ENCODE results near the gene MYH14.

Gene MYH14

DNA sequence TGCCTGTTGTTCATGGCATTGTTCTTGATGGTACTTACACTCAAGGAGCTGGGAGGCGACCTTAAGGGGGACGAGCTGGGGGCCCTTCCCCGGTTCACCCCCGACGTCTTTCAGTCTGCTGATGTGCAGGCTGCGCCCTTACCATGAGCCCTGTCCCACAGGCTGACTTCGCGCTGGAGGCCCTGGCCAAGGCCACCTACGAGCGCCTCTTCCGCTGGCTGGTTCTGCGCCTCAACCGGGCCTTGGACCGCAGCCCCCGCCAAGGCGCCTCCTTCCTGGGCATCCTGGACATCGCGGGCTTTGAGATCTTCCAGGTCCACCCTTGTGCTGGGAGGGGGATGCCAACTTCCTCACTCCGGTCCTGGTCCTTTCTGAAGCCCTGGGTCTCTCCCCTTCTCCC lies 45.4 kb downstream of the MYH14 start:
- Histone ChIP-seq H3K4me3 (ENCODE audit: insufficient read depth, low read length, poor library complexity, severe bottlenecking) (no peak overlapping the region), H3F3A (ENCODE audit: insufficient read depth) (no peaks in the 10 kb centered on the region), H3K36me3 (ENCODE audit: low read length) (no peaks in the 10 kb centered on the region), H3K9me2 (replicated peaks; ENCODE audit: insufficient read depth, low read length) (no peaks in the 10 kb centered on the region), H2AFZ (ENCODE audit: low read depth, low read length, severe bottlenecking) (no peak overlapping the region), H3K79me2 (ENCODE audit: insufficient read depth, low read length) (no peaks in the 10 kb centered on the region), H3K4me2 (ENCODE audit: low read depth, low read length, poor library complexity, severe bottlenecking) (no peak overlapping the region), H3K9me3 (ENCODE audit: insufficient read depth, low read length) (no peaks in the 10 kb centered on the region), H3K27me3 (ENCODE audit: low read length) (no peaks in the 10 kb centered on the region), H3K9ac (ENCODE audit: low read length) (no peak overlapping the region), H4K20me1 (ENCODE audit: low read depth, low read length) (no peaks in the 10 kb centered on the region), H3K27ac (ENCODE audit: low read depth, low read length) (no peak overlapping the region)
- TF ChIP-seq EZH2phosphoT487 (conservative IDR thresholded peaks at IDR 0.05; ENCODE audit: low read length), result no peak

- no peaks in the 10 kb centered on the region for H3K36me3 ChIP-seq (ENCODE audit: low read length)
- no peaks in the 10 kb centered on the region for H3K79me2 ChIP-seq (ENCODE audit: insufficient read depth, low read length)
- H3K4me2 ChIP-seq (ENCODE audit: low read depth, low read length, poor library complexity, severe bottlenecking), result no peak overlapping the region
- no peak overlapping the region for H2AFZ ChIP-seq (ENCODE audit: low read depth, low read length, severe bottlenecking)
- no peaks in the 10 kb centered on the region for H3K27me3 ChIP-seq (ENCODE audit: low read length)
- no peaks in the 10 kb centered on the region for H4K20me1 ChIP-seq (ENCODE audit: low read depth, low read length)
- no peak overlapping the region for H3K4me3 ChIP-seq (ENCODE audit: insufficient read depth, low read length, poor library complexity, severe bottlenecking)
- no peak overlapping the region for H3K9ac ChIP-seq (ENCODE audit: low read length)
- no peaks in the 10 kb centered on the region for H3K9me2 ChIP-seq (replicated peaks; ENCODE audit: insufficient read depth, low read length)
- no peaks in the 10 kb centered on the region for H3F3A ChIP-seq (ENCODE audit: insufficient read depth)
- TF ChIP-seq, protein P1, sequence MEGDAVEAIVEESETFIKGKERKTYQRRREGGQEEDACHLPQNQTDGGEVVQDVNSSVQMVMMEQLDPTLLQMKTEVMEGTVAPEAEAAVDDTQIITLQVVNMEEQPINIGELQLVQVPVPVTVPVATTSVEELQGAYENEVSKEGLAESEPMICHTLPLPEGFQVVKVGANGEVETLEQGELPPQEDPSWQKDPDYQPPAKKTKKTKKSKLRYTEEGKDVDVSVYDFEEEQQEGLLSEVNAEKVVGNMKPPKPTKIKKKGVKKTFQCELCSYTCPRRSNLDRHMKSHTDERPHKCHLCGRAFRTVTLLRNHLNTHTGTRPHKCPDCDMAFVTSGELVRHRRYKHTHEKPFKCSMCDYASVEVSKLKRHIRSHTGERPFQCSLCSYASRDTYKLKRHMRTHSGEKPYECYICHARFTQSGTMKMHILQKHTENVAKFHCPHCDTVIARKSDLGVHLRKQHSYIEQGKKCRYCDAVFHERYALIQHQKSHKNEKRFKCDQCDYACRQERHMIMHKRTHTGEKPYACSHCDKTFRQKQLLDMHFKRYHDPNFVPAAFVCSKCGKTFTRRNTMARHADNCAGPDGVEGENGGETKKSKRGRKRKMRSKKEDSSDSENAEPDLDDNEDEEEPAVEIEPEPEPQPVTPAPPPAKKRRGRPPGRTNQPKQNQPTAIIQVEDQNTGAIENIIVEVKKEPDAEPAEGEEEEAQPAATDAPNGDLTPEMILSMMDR (IDR thresholded peaks at IDR 0.05; ENCODE audit: insufficient read depth, low read length, poor library complexity, severe bottlenecking), result no peak
- TF ChIP-seq EZH2phosphoT487 (conservative IDR thresholded peaks at IDR 0.05; ENCODE audit: low read length), result no peak
- H3K9me3 ChIP-seq (ENCODE audit: insufficient read depth, low read length), result no peaks in the 10 kb centered on the region
- no peak overlapping the region for H3K27ac ChIP-seq (ENCODE audit: low read depth, low read length)
These were observed 46.2 kb downstream of the MYH14 start for GRCh38 chr19:50249636-50250035.

DNA sequence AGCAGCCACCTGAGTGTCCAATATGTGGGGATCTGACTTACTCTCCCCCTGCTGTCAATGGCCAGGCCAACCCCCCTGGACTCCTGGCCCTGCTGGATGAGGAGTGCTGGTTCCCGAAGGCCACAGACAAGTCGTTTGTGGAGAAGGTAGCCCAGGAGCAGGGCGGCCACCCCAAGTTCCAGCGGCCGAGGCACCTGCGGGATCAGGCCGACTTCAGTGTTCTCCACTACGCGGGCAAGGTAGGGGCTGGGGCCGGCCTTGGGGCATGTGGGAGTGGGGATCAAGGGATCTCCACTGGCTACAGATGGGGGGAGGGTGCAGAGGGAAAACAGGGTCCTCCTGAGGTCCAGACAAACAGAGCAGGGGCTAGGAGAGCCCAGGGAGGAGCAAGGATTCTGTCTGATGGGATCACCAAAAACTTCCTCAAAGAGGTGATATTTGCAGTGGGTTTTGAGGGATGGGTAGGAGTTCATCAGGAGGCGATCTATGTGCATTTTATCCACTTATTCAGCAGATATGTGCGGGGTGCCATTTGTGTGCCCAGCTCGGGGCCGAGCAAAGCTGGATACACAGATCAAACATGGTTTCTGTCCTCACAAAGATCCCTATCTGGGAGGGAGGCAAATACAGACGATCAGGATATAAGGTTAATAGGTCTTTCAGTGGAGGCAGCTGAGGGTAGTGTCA lies 47.2 kb downstream of the MYH14 start:
- H3K79me2 ChIP-seq (ENCODE audit: insufficient read depth, low read length), result no peaks in the 10 kb centered on the region
- H3F3A ChIP-seq (ENCODE audit: insufficient read depth), result no peaks in the 10 kb centered on the region
- H3K27ac ChIP-seq (ENCODE audit: low read depth, low read length), result no peak overlapping the region
- H3K27me3 ChIP-seq (ENCODE audit: low read length), result no peaks in the 10 kb centered on the region
- no peaks in the 10 kb centered on the region for H3K9me2 ChIP-seq (replicated peaks; ENCODE audit: insufficient read depth, low read length)
- no peak overlapping the region for H2AFZ ChIP-seq (ENCODE audit: low read depth, low read length, severe bottlenecking)
- H3K9ac ChIP-seq (ENCODE audit: low read length), result no peak overlapping the region
- TF ChIP-seq EZH2phosphoT487 (conservative IDR thresholded peaks at IDR 0.05; ENCODE audit: low read length), result no peak
- TF ChIP-seq, protein P1 (IDR thresholded peaks at IDR 0.05; ENCODE audit: insufficient read depth, low read length, poor library complexity, severe bottlenecking), result no peak
- no peak overlapping the region for H3K4me3 ChIP-seq (ENCODE audit: insufficient read depth, low read length, poor library complexity, severe bottlenecking)
- no peaks in the 10 kb centered on the region for H4K20me1 ChIP-seq (ENCODE audit: low read depth, low read length)
- H3K36me3 ChIP-seq (ENCODE audit: low read length), result no peaks in the 10 kb centered on the region
- no peaks in the 10 kb centered on the region for H3K9me3 ChIP-seq (ENCODE audit: insufficient read depth, low read length)
- no peak overlapping the region for H3K4me2 ChIP-seq (ENCODE audit: low read depth, low read length, poor library complexity, severe bottlenecking)

- Histone ChIP-seq H3K9me2 (replicated peaks; ENCODE audit: insufficient read depth, low read length) (no peaks in the 10 kb centered on the region), H3K9ac (ENCODE audit: low read length) (no peak overlapping the region)
These were observed 48.9 kb downstream of the MYH14 start for GRCh38 chr19:50252111-50252886.

More at GRCh38 chr19:50252111-50252886, 48.9 kb downstream of the MYH14 start:
- no peak overlapping the region for H3K4me3 ChIP-seq (ENCODE audit: insufficient read depth, low read length, poor library complexity, severe bottlenecking)
- no peak overlapping the region for H3K27ac ChIP-seq (ENCODE audit: low read depth, low read length)
- H4K20me1 ChIP-seq (ENCODE audit: low read depth, low read length), result no peaks in the 10 kb centered on the region
- H3K4me2 ChIP-seq (ENCODE audit: low read depth, low read length, poor library complexity, severe bottlenecking), result no peak overlapping the region
- no peaks in the 10 kb centered on the region for H3K9me3 ChIP-seq (ENCODE audit: insufficient read depth, low read length)
- H3F3A ChIP-seq (ENCODE audit: insufficient read depth), result no peaks in the 10 kb centered on the region
- H2AFZ ChIP-seq (ENCODE audit: low read depth, low read length, severe bottlenecking), result no peak overlapping the region
- H3K79me2 ChIP-seq (ENCODE audit: insufficient read depth, low read length), result no peaks in the 10 kb centered on the region
- no peaks in the 10 kb centered on the region for H3K27me3 ChIP-seq (ENCODE audit: low read length)
- no peak for TF ChIP-seq EZH2phosphoT487 (conservative IDR thresholded peaks at IDR 0.05; ENCODE audit: low read length)
- TF ChIP-seq, protein P1 (IDR thresholded peaks at IDR 0.05; ENCODE audit: insufficient read depth, low read length, poor library complexity, severe bottlenecking), result peak; percentile 29
- H3K36me3 ChIP-seq (ENCODE audit: low read length), result no peaks in the 10 kb centered on the region
